ENCODE measurements around the gene IRX6.

GRCh38 chr16:55275167-55275566 lies 48.8 kb upstream of the IRX6 start:
- TF ChIP-seq SP1 (IDR thresholded peaks at IDR 0.05) (no peak), TARDBP (IDR thresholded peaks at IDR 0.05) (no peak), BHLHE40 (IDR thresholded peaks at IDR 0.05; ENCODE audit: borderline replicate concordance) (no peak), FOXK2 (IDR thresholded peaks at IDR 0.05) (no peak), ZNF384 (IDR thresholded peaks at IDR 0.05) (no peak), FOXM1 (IDR thresholded peaks at IDR 0.05; ENCODE audit: borderline replicate concordance) (no peak)
- TF ChIP-seq, protein P1, sequence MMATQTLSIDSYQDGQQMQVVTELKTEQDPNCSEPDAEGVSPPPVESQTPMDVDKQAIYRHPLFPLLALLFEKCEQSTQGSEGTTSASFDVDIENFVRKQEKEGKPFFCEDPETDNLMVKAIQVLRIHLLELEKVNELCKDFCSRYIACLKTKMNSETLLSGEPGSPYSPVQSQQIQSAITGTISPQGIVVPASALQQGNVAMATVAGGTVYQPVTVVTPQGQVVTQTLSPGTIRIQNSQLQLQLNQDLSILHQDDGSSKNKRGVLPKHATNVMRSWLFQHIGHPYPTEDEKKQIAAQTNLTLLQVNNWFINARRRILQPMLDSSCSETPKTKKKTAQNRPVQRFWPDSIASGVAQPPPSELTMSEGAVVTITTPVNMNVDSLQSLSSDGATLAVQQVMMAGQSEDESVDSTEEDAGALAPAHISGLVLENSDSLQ (IDR thresholded peaks at IDR 0.05): no peak
